Right lung (tissue), 5 donors: ENCODE data around the gene ECE1. TPM values are rescaled to one million over a fixed set of nuclear protein-coding genes. Genes with fewer than 3 reads are reported as not detected.

Experiments
- DNase-seq, 2 donors: peaks; one replicate each; pipeline ENCODE4 v3.0.0-alpha.2; 2013
- polyA plus RNA-seq, 5 donors: library from polyadenylated mRNA; unstranded; fragments of 120-200 nt; gene quantifications; one replicate each; pipeline versions ENCODE4 v1.2.1 to v1.2.3, GENCODE V29; 2013; ENCODE audit warnings: inconsistent platforms in 1 of 5, low replicate concordance in 1 of 5; ENCODE audit not compliant: insufficient read length in 5 of 5, insufficient read depth in 1 of 5

ECE1 gene
- polyA plus RNA-seq, 5 donors: 62.3 to 85.2 (median 80.4) TPM

GRCh38 chr1:21255943-21256320, 34.3 kb downstream of the ECE1 start:
- DNase-seq: no peak

- peak; percentile 68 to 81 for DNase-seq
Measured at GRCh38 chr1:21255284-21255942, 34.9 kb downstream of the ECE1 start.

GRCh38 chr1:21254335-21254951, 35.8 kb downstream of the ECE1 start:
- peak; percentile 81 to 86 for DNase-seq

GRCh38 chr1:21251773-21252471, 38.3 kb downstream of the ECE1 start:
- DNase-seq: no peak

GRCh38 chr1:21249940-21250493, 40.2 kb downstream of the ECE1 start:
- no peak for DNase-seq

GRCh38 chr1:21247892-21248715, 42.2 kb downstream of the ECE1 start:
- no peak for DNase-seq

GRCh38 chr1:21246905-21247642, 43.2 kb downstream of the ECE1 start:
- no peak for DNase-seq

- no peak for DNase-seq
Measured at GRCh38 chr1:21245688-21246229, 44.5 kb downstream of the ECE1 start.

GRCh38 chr1:21244986-21245687, 45.1 kb downstream of the ECE1 start:
- DNase-seq: no peak

GRCh38 chr1:21244154-21244553, 46.1 kb downstream of the ECE1 start:
- no peak for DNase-seq

- DNase-seq: no peak
Measured at GRCh38 chr1:21242846-21243245, 47.4 kb downstream of the ECE1 start.

GRCh38 chr1:21241771-21242581, 48.3 kb downstream of the ECE1 start:
- no peak for DNase-seq

GRCh38 chr1:21240706-21241105, 49.6 kb downstream of the ECE1 start:
- no peak for DNase-seq

GRCh38 chr1:21239221-21239620, 51.0 kb downstream of the ECE1 start:
- no peak for DNase-seq

GRCh38 chr1:21238141-21238800, 52.0 kb downstream of the ECE1 start:
- DNase-seq: no peak

GRCh38 chr1:21237446-21238088, 52.7 kb downstream of the ECE1 start:
- no peak for DNase-seq

GRCh38 chr1:21236178-21236577, 54.1 kb downstream of the ECE1 start:
- DNase-seq: no peak

- no peak for DNase-seq
Measured at GRCh38 chr1:21234779-21235178, 55.5 kb downstream of the ECE1 start.
